C4-2B (cell line): ENCODE measurements around the gene KLHL42.

Experiments used
- CTCF ChIP-seq: fragments of 450-650 bp; conservative IDR thresholded peaks from 2 replicates; pipeline ENCODE4 v1.5.1; 2017; ENCODE audit warnings: mild to moderate bottlenecking
- ZFX ChIP-seq: fragments of 450-650 bp; IDR thresholded peaks from 2 replicates; pipeline ENCODE4 v1.6.1; 2017

- TF ChIP-seq CTCF (no peak), ZFX (no peak)
These were observed 46.0 kb downstream of the KLHL42 start for GRCh38 chr12:27826076-27826475.
